ENCODE data around the gene TRAF2.
"Not testable (repeated sequence)": the region's sequence is repeated elsewhere in the genome, so short reads cannot be mapped to it uniquely, and the experiment has no call there.

TRAF2 gene

GRCh38 chr9:136883670-136884069 lies 2.6 kb upstream of the TRAF2 start:
- not testable (repeated sequence) for DNase-seq

GRCh38 chr9:136886610-136887597 lies 588 bp downstream of the TRAF2 start:
- peak; percentile 28 for DNase-seq

- no peak for DNase-seq
Observed at GRCh38 chr9:136888454-136888853, 2.1 kb downstream of the TRAF2 start.

- DNase-seq: no peak
Observed at GRCh38 chr9:136889858-136890257, 3.5 kb downstream of the TRAF2 start.

GRCh38 chr9:136890661-136891060 lies 4.3 kb downstream of the TRAF2 start:
- DNase-seq: no peak

GRCh38 chr9:136896027-136896426 lies 9.7 kb downstream of the TRAF2 start:
- DNase-seq: no peak

GRCh38 chr9:136898483-136899100 lies 12.3 kb downstream of the TRAF2 start:
- no peak for DNase-seq

- DNase-seq: no peak
Observed at GRCh38 chr9:136899196-136899595, 12.9 kb downstream of the TRAF2 start.

GRCh38 chr9:136900556-136900955 lies 14.2 kb downstream of the TRAF2 start:
- DNase-seq: no peak

- DNase-seq: no peak
Observed at GRCh38 chr9:136900988-136901515, 14.7 kb downstream of the TRAF2 start.

GRCh38 chr9:136901516-136902258 lies 15.4 kb downstream of the TRAF2 start:
- DNase-seq: peak; percentile 63

GRCh38 chr9:136902259-136902821 lies 16.0 kb downstream of the TRAF2 start:
- DNase-seq: peak; percentile 68

- DNase-seq: no peak
Observed at GRCh38 chr9:136903041-136903554, 16.8 kb downstream of the TRAF2 start.

- DNase-seq: no peak
Observed at GRCh38 chr9:136906266-136906665, 19.9 kb downstream of the TRAF2 start.

GRCh38 chr9:136907011-136907914 lies 20.9 kb downstream of the TRAF2 start:
- DNase-seq: no peak

GRCh38 chr9:136910197-136910900 lies 24.0 kb downstream of the TRAF2 start:
- DNase-seq: no peak

GRCh38 chr9:136910901-136911245 lies 24.6 kb downstream of the TRAF2 start:
- DNase-seq: no peak

GRCh38 chr9:136913701-136914438 lies 27.6 kb downstream of the TRAF2 start:
- DNase-seq: no peak

GRCh38 chr9:136915632-136916329 lies 29.5 kb downstream of the TRAF2 start:
- DNase-seq: no peak
